Coronary artery (tissue), 2 donors: ENCODE results near the gene SLC9A8.

Experiments
- DNase-seq: peaks from one replicate; pipeline ENCODE4 v3.0.0-alpha.2; 2017; ENCODE audit warnings: low spot score
- H3K27ac ChIP-seq, 2 donors: fragments of 200-600 bp; sonication (generic); one replicate each; pipeline ENCODE4 v1.5.1; 2016 to 2019
- H3K4me3 ChIP-seq: fragments of 200-600 bp; sonication (generic); 2 replicates; pipeline ENCODE4 v1.5.1; 2016; ENCODE audit warnings: mild to moderate bottlenecking, moderate library complexity
- TF ChIP-seq, protein P1 (sequence below): fragments of 200-600 bp; sonication (generic); IDR thresholded peaks from one replicate; pipeline ENCODE4 v1.5.1; 2019; ENCODE audit warnings: antibody characterized with exemption

SLC9A8 gene

DNA sequence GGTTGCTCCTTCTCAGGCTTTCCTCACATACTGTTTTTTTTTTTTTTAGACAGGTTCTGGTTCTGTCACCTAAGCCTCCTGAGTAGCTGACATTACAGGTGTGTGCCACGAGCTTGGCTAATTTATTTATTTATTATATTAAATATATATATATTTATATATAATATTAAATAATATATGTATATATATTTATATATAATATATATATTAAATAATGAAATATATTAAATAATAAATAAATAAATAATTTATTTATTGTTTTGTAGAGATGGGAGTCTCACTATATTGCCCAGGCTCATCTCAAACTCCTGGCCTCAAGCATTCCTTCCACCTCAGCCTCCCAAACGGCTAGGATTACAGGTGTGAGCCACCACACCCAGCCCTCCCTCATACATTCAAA lies 28.3 kb upstream of the SLC9A8 start:
- TF ChIP-seq, protein P1, sequence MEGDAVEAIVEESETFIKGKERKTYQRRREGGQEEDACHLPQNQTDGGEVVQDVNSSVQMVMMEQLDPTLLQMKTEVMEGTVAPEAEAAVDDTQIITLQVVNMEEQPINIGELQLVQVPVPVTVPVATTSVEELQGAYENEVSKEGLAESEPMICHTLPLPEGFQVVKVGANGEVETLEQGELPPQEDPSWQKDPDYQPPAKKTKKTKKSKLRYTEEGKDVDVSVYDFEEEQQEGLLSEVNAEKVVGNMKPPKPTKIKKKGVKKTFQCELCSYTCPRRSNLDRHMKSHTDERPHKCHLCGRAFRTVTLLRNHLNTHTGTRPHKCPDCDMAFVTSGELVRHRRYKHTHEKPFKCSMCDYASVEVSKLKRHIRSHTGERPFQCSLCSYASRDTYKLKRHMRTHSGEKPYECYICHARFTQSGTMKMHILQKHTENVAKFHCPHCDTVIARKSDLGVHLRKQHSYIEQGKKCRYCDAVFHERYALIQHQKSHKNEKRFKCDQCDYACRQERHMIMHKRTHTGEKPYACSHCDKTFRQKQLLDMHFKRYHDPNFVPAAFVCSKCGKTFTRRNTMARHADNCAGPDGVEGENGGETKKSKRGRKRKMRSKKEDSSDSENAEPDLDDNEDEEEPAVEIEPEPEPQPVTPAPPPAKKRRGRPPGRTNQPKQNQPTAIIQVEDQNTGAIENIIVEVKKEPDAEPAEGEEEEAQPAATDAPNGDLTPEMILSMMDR: no peak
- DNase-seq: no peak
- Histone ChIP-seq H3K27ac (no peak overlapping the region), H3K4me3 (no peak overlapping the region)

GRCh38 chr20:49785149-49785851 lies 27.3 kb upstream of the SLC9A8 start:
- Histone ChIP-seq H3K27ac (no peak overlapping the region), H3K4me3 (no peak overlapping the region)
- TF ChIP-seq, protein P1: no peak
- DNase-seq: no peak

- Histone ChIP-seq H3K27ac (no peak overlapping the region), H3K4me3 (no peak overlapping the region)
- no peak for DNase-seq
- TF ChIP-seq, protein P1: no peak
Measured at GRCh38 chr20:49785852-49786175, 26.8 kb upstream of the SLC9A8 start.

DNA sequence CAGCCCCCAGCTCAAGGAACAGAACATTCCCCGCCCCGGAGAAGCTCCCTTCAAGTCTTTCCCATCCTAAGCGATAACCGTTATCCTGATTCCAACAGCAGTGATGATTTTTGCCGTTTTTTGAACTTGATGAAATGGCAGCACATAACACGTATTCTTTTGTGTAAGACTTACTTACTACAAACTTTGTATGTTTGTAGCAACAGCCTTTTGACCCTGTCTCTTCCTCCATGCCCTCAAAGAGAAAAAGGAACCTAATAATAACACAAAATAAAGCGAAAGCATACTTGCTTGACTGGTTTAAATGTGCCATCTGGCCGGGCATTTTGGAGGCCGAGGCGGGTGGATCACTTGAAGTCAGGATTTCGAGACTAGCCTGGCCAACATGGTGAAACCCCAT lies 26.4 kb upstream of the SLC9A8 start:
- Histone ChIP-seq H3K27ac (no peak overlapping the region), H3K4me3 (no peak overlapping the region)
- TF ChIP-seq, protein P1: no peak
- DNase-seq: no peak

- Histone ChIP-seq H3K4me3 (no peak overlapping the region), H3K27ac (no peak overlapping the region)
- DNase-seq: no peak
- TF ChIP-seq, protein P1: no peak
Measured at GRCh38 chr20:49786668-49787370, 25.8 kb upstream of the SLC9A8 start.

- H3K27ac ChIP-seq: no peak overlapping the region
- no peak for DNase-seq
- TF ChIP-seq, protein P1: no peak
- no peak overlapping the region for H3K4me3 ChIP-seq
Measured at GRCh38 chr20:49787371-49788357, 25.0 kb upstream of the SLC9A8 start.
